NAMALWA (cell line): Measurements from ENCODE around the gene SYNE2.

Experiments
- DNase-seq: peaks from one replicate; pipeline ENCODE4 v3.0.0-alpha.2; 2015; ENCODE audit warnings: low spot score

The SYNE2 gene

DNA sequence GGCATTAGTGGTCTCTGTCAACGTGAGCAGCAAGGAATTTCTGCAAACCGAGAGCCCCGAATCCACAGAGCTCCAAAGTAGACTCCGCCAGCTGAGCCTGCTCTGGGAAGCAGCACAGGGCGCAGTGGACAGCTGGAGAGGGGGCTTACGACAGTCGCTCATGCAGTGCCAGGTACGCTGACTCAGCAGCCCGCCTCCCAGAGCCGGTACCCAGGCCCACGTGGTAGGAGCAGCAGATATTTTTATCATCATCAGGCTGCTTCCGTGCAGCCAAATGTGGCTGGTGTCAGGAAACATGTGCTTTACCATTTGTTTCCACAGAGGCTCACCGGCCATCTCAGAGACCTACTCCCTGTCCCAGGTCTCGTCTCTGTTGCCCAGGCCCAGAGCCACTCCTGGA is 367.7 kb downstream of the SYNE2 start:
- DNase-seq = no peak

DNA sequence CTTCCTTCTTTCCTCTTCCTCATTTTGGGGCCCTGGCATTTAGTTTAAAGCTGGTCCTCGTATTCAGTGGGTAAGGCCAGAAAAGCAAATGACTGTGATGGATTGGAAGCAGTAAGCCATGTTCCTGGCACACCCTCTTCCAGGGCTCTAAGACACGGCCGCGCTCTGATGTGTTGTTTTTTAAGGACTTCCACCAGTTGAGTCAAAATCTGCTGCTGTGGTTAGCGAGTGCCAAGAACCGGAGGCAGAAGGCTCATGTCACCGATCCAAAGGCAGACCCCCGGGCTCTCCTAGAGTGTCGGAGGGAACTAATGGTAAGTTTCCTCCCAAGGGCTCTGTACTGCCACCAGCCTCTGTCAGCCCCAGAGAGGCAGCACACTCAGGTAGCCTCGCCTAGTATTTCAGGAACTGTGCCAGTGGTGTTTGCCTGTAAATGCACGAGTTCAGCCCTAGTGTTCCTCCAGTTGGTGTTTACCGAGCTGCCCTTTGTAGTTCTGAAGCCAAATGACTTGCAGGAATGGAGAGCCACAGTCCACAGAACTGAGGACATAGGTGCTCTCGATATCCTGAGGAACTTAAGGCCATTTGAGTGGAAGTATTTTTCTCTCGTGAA is 368.7 kb downstream of the SYNE2 start:
- DNase-seq = no peak

DNA sequence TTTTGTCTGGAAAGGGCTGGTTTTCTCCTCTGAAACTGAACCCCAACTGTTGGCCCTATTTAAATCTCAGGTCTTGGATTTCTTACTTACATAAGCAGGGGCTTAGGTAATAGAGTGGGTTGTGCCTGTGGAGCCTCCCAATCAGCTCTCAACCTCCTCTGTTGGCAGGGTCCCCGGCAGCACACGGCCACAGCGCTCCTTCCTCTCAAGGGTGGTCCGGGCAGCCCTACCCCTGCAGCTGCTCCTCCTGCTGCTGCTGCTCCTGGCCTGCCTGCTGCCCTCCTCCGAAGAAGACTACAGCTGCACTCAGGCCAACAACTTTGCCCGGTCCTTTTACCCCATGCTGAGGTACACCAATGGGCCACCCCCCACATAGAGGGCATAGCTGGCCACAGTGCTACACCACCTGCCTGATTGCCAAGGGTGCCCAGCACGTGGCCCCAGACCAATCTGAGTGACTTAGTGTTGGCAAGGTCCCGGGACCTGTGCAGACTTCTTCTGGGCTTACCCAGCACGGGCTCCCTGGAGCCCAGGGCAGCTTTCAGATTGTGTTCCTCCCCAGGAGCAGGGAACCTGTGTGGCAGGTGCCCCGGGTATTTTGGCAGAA is 372.4 kb downstream of the SYNE2 start:
- DNase-seq = no peak

DNA sequence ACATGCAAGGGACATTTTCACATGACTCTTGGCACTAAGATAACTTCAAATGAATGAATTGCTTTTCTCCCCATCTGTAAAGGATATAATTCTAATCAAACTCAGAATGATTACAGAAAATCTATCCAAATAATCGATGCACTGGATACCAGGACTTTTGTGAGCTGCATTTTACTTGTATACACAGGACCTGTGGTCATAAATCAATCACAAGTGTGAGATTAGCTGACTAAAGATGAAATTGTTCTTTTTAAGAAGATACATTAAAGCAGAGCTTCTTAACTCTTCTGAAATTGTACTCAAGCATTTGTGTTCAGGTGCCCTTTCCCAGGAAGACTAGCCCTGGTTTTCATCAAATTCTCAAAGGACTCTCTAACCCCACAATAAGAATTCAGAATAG is 375.1 kb downstream of the SYNE2 start:
- no peak for DNase-seq

DNA sequence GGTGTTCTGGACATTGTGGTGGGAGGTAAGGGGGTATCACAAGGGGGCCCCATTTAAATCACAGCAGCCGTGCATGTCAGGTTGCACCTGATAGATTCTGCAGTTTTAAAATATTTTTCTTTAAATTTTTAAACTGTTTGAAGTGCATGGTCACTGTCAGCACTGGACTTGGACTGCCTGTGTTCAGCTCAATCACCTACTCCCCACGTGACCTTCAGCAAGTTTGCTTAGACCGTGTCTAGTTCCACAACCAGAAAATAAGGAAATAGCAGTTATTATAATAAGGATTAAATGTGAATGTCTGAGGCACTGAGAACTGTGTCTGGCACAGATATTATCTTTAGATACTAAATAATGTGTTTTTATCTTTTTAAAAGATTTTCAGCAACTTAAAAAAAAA is 376.7 kb downstream of the SYNE2 start:
- no peak for DNase-seq

DNA sequence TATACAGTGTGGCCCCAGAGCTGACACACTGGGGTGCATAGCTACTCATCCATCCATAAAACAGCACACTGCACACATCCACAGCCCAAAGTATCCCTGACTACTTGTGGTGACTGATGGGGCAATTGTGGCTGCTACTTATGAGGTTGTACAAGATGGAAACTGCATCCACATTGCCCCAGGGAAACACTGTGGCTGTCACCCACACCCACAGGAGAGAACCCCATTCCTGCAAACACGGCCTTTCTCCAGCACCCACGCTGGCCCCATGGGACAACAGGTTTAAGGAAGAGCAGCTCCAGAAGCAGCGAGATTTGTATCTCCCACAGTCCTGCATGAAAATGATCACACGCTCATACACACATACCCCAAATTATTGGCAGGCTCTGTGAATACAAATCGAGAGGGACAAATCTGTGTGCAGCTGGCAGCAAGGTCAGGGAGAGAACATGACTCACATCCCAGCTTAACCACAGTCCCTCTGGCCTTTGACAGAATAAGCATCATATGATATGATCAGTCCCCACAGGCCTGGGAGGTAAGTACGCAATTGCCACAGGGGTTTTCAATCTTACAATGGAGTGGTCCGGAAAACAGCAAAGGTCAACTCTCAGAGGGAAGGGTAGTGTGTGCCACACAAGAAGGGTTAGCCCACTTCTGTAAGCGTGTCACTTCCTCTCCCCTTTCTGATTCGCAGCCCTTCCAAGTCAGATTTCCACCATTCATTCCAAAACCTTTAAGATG is 379.5 kb downstream of the SYNE2 start:
- DNase-seq = no peak

DNA sequence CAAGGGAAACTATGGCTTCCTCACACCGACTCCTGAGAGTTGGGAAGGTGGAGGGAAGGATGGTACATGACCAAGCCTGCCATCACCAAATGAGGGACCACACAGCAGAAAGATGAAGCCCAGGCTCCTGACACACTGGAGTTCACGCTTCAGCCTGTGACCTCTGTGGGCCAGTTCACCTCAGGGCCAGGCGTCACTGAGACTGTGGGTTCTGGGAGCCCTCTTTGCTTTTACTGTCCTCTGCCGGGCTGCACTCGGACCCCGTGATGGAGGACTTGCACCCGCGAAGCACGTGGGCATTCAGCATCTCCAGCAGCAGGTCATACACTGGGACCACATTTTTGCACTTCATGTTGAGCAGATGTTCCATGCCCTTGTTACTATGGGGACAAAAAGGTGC is 380.1 kb downstream of the SYNE2 start:
- DNase-seq = no peak

DNA sequence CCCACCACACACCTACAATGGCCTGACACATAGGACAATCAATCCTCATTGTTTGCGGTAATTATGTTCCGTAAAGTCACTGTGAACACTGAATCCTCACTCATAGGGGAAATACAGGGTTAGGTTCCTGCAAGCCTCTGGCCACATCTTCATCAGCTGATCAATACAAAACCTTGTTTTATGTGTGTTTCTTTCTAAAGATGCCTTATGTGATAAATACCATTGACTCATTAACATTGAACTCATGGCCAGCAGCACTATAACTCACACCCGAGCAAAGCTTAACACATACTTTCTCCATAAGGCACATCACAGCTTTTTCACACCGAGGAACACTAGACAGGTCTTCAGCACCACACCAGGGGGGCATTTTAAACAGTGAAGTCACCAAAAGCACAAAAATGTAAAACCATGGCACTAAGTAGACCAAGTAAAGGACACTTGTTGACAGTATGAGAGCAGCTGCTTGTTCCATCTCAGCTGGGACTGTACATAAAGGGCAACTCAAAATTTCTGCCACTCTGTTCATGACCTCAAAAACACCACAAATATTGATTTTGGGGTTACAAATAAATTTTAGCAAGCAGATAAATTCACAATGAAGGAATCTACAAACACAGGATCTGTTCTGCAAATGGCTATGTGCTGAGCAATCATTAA is 380.9 kb downstream of the SYNE2 start:
- DNase-seq = no peak

DNA sequence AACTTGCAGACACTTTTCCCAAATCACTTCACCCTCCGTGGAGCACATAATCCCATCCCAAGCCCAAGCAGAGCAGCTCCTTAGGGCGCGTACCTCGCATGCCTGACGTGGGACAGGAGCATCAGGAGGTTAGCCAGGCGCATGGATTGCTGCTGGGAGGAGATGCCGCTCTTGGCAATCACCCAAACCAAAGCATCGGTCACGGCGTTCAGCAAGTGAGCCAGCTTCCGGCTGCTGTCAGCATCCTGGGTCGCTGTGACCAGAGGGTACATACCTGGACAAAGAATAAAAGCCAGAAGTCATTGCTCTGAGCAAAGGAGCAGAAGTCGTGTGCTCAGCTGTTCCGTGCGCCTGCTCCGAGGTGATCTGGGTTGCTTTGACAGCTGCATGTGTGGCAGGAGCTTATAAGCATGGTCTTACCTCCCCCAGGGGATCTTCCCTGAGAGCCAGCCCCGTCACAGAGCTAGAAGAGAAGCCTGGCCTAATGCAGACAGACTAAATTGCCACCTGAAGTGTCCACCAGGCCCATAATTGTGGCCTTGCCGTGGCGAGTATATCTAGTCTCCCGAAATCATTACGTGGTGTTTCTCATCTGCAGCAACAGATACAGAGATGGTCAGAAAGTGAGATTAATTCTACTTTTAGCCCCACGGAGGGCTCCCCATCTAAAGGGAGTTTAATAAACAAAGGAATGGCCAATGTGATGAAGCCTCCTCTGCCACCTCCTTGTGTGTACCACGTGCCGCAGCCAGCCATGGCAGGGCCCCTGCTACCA is 382.3 kb downstream of the SYNE2 start:
- peak; percentile 66 for DNase-seq

DNA sequence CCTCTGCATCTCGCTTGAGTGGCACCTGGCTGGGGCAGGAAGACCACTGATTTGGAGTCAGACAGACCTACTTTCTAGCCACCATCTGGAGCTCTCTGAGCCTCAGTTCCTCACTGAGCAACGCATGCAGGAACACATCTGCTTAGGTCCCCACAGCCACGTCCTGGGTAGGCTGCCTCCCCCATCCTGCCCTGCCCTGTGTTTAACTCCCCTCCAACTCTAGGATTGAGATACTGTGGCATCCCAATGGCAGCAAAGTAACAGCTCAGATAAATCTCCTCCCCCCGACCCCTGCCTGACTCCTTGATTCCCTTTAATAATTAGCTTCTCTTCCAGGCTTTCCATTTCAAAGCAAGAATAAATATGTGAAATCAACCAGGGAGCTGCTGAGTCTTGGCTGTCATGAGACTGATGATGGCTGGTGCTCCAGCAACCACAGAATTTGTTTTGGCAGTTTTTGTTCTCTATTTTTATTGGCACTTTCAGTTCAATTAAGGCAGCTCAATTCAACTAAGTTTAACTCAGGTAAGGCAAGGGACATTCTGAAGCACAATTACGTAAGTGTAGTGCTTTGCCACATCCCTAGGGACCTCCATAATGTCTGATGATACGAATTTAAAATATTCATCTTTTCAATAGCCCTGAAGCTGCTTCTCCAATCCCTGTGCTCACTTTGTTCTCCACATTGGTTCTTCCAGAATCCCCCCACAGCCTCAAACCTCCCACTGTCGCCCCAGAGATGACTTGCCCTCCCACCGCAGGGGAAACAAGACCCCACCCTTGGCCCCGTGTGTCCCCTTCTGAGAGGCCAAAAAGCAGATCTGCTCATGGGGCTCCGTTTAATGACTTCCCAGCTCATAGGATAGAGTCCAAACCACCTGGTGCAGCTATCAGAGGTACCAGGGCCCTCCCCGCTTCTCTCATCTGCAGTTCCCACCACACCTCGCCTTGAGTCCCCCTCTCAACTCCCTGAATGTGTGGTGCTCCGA is 383.1 kb downstream of the SYNE2 start:
- peak; percentile 81 for DNase-seq

DNA sequence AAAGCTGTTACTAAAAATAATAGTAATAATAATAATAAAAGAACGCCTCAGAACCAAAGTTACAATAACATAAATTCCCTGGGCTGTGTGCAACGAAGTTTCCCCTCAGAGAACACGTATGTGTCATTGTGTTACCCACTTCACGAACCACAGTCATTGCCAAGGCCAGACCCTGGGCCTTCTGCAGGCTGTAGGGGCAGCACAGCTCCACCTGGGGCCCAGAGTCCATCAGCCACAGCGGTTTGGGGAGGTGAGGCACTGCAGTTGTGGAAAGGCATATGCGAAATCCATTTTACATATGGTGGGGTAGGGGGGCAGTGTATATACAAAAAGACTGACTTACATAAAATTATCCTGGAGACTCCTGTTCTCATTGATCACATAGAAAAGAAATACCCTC is 385.2 kb downstream of the SYNE2 start:
- DNase-seq = no peak

DNA sequence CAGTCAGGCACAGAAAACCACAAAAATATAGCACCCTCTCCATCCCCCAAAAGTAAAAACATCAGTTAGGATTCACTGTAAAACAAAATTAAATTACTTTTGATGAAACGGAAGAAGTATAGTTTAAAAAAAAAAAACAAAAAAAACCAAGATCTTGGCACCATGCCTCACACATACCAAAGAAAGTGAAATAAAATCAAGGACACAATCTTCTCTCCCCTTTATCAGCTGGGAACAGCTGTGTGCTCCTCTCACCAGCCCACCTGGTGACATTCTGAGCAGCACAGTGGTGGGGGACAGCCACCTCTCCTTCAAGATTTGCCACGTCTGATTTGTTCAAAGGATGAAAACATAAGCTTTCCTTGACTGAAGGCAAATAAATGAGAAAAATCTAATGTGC is 385.8 kb downstream of the SYNE2 start:
- no peak for DNase-seq

DNA sequence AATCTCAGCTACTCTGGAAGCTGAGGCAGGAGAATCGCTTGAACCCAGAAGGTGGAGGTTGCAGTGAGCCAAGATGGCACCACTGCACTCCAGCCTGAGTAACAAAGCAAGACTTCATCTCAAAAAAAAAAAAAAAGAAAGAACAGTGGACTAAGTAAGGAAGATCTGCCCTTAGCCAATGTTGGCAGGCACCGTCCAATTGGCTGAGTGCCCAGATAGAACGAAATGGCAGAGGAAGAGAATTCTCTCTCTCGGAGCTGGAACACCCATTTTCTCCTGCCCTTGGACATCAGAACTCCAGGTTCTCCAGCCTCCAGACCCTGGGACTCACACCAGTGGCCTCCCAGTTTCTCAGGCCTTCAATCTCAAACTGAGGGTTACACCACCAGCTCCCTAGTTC is 391.5 kb downstream of the SYNE2 start:
- no peak for DNase-seq

DNA sequence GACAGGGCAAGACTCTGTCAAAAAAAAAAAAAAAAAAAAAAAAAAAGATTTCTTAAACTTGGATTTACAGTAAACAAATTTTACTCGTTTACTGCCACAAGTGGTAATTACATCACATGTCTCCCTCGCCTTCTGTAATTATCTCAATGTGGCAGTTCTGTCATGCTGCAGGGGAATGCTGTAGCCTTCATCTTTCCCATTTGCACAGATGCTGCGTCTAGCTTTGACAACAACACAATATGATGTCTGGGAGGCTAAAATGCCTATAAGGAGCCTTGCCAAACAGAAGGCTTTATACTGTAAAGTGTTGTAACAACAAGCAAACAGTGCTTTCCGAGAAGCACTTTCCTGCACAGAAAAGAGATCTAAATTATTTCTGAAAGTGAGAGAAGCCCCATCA is 392.7 kb downstream of the SYNE2 start:
- no peak for DNase-seq

DNA sequence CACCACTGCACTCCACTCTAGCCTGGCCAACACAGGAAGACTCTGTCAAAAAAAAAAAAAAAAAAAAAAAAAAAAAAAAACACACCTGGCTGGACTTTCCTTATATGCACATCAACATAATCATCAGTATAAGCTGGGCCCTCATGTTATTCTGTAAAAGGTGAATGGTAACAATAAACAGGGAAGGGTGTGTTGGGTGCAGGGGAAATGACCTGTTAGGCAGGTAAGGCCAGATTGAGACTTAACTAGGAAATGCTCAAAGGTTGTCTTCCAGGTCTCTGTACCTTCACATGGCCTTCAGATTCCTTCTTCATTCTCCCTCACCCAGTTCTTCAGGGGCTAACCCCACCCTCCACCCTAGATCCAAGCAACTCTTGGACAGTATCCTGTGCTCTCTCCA is 393.9 kb downstream of the SYNE2 start:
- no peak for DNase-seq

DNA sequence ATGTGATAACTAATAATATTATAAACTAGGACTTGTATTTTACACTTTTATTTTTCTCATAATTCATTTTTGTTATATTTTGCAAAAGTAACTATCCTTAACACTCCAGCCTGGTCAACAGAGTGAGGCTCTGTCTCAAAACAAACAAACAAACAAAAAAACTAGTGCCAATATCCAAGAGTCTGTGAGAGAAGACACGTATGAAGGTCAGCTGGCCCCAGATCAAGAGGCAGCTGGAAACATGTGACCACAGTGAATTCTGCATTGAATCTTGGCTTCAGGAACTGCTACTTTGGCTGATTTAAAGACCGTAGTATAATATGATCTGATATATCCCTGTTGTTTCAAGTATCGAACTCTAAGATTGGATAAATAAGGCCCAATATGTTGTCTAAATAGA is 394.4 kb downstream of the SYNE2 start:
- DNase-seq = no peak

DNA sequence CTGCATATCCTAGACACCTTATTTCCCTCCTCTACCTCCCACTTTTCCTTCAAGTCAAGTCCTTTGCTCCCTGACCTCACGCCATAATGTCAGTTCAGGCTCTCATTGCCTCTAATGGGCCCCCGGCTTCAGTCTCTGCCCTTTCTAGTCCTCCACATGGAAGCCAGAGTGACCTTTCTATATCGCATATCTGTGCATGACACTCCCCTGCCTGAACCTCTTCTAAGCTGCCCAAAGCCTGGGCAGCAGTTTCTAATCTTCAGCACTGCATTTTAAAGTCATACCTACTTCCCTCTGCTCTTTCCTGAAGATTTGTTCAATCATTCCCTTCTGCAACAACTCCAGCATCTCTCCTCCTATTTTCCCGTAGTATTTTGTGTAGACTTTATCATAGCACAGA is 395.9 kb downstream of the SYNE2 start:
- DNase-seq = no peak

DNA sequence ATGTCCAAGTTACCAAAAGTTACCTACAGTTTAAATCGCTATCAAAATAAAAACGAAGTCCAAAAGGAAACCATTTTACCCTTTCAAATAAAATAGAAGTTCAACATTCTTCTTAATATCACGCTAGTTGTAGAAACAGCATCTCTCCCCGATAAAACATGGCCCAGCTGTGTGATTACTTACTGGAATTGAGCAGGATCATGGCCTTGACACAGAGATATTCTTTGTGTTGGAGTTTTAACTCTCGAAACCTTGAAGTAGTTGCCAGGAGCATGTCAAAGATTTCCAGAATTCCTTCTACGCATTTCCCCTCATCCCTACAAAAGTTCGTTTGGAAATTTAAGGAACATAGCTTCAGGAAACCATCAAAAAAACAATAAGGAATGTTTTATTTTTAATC is 396.6 kb downstream of the SYNE2 start:
- no peak for DNase-seq

DNA sequence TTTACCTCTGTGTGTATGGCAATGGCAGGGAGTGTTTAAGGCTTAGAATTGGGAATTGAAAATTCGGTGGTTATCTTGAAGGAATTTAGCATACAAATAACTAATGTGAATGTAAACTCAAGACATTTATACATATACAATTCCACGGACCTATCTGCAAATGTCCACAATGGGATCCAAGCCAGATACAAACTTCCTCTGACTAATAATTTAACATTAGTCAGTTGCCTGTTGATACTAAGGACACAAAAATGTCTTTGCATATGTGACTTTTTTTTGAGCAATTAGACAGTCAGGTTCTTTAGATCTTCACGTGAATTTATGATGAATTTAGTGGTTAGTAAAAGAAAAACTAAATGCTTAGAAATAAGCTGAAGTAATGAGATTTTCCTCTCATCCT is 400.9 kb downstream of the SYNE2 start:
- DNase-seq = no peak

DNA sequence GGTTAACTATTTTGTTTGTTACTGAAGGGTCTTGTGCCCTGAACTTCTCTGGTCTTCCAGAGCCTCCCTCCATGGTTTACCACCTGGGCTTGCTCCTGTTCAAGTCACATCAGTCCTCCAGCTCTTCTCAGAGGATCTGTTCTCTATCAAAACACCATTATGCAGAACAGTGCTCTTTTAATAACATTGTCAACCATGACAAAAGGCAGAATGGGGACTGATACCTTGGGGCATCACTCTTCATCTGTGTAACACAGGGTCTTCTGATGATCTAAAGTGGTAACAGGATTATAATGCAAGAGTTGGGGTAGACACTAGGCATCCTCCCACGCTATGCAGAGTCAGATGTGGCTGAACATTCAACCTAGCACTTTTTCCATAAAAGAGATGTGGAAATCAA is 403.0 kb downstream of the SYNE2 start:
- DNase-seq = no peak

DNA sequence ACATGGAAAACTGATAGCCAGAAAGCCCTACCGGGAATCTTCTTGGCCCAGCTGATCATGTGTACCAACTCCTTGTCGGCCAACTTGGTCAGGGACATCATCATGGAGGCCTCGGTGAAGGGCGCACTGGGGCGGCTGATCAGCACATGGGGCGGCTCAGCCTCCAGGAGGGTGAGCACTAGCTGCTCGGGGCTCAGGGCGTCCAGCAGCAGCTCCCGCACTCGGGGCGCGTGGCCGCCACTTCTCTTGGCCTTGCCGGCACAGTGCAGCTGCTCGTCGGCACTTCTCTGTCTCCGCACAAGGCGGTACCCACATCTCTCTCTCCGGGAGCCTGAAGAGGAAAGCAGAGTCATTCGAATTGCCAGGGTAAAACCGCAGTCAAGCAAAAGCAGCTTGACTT is 407.6 kb downstream of the SYNE2 start:
- no peak for DNase-seq
